GM15510 (cell line): ENCODE results near the gene DCAF5.

ENCODE experiments used
- POLR2A ChIP-seq: IDR thresholded peaks from 3 replicates; pipeline ENCODE4 v1.6.1; 2011; ENCODE audit warnings: borderline replicate concordance; ENCODE audit not compliant: insufficient read length; ENCODE audit errors: extremely low read depth

The DCAF5 gene, protein sequence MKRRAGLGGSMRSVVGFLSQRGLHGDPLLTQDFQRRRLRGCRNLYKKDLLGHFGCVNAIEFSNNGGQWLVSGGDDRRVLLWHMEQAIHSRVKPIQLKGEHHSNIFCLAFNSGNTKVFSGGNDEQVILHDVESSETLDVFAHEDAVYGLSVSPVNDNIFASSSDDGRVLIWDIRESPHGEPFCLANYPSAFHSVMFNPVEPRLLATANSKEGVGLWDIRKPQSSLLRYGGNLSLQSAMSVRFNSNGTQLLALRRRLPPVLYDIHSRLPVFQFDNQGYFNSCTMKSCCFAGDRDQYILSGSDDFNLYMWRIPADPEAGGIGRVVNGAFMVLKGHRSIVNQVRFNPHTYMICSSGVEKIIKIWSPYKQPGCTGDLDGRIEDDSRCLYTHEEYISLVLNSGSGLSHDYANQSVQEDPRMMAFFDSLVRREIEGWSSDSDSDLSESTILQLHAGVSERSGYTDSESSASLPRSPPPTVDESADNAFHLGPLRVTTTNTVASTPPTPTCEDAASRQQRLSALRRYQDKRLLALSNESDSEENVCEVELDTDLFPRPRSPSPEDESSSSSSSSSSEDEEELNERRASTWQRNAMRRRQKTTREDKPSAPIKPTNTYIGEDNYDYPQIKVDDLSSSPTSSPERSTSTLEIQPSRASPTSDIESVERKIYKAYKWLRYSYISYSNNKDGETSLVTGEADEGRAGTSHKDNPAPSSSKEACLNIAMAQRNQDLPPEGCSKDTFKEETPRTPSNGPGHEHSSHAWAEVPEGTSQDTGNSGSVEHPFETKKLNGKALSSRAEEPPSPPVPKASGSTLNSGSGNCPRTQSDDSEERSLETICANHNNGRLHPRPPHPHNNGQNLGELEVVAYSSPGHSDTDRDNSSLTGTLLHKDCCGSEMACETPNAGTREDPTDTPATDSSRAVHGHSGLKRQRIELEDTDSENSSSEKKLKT

DNA sequence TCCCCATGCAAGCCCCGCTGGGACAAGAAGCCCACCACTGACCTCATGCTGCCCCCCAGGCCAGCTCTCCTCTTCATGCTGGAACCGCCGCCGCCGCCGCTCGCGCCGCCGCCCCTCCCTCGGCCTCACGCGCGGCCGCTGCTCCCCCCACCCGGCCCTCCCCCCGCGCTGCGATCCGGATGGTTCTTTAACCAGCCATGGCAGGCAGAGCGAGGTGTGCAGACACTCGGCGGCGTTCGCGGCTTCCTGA is at the start of gene DCAF5:
DCAF5 (minus strand) TSS at position 218 of the 250 bp plus-strand sequence; CDS start at position 77, 141 bp downstream.
- TF ChIP-seq POLR2A: no peak

DNA sequence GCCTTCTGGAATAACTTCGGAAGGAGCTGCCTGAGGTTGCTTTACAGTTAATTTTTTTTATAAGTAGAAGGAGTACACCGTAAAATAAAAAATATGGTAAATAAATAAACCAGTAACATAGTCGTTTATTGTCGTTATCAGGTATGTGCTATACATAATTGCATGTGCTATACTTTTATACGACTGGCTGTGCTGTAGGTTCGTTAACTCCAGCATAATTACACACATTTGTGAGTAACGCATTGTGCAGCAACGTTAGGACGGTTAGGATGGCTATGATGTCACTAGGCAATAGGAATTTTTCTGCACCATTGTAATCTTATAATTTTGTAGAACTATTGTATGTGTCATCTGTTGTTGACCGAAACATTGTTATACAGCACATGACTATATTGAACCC is 46.9 kb upstream of the DCAF5 start:
- no peak for TF ChIP-seq POLR2A

DNA sequence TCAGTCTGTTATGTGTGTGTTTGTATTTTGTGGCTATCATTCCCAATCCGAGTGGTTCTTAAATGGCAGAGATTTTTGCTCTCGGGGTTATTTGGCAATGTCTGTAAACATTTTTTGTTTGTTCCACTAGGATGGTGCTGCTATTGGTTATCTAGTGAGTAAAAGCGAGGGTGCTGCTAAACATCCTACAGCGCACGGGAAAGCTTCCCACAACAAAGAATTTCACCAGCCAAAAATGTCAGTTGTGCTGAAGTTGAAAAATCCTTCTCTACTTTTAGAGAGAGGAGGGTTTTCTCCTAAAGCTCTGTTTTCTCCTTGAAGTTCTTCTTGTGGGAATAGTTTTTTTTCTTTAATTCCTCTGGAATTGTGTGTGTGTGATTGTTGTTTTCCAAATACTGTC is 40.8 kb upstream of the DCAF5 start:
- TF ChIP-seq POLR2A: no peak

DNA sequence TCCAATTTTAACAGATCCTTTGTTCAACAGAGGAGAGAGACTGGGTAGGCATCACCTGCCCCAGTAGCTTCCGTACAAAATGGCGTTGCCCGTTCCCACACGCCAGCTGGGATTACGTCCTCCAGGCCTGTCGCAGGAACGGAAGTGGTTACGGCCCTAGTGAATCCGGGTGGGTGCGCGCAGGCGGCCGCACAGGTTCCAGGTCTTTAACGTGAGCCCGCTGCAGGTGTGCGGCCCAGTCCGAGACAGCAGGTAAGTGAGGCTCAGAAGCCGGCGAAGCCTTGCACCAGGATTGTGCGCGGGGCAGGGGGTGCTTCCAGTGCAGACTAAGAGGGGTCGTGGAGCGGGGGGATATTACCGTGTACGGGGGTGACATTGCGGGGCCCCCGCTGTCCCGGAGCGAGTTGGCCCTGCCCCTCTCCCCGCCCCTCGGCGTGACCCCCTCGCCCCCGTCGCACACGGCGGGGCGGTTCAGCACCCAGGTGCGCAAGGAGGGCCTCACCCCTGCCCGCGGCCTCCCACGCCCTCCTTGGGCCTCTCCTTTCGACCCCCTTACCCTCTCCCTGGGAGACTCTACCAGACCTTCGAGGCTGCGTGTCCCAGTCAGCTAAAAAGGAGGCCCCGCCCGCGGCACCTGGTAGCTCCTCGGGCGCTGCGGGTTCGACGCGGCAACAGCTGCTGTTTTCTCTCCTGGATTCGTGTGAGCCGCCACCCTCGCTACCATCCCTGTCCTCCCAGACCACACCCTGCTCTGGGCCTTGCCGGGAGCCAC is 38.6 kb upstream of the DCAF5 start, which contains the start of gene EXD2:
EXD2 (plus strand) TSS at position 159 of the 772 bp plus-strand sequence. CDS start 17,973 bp downstream, outside the sequence.
- peak; percentile 43 for TF ChIP-seq POLR2A

DNA sequence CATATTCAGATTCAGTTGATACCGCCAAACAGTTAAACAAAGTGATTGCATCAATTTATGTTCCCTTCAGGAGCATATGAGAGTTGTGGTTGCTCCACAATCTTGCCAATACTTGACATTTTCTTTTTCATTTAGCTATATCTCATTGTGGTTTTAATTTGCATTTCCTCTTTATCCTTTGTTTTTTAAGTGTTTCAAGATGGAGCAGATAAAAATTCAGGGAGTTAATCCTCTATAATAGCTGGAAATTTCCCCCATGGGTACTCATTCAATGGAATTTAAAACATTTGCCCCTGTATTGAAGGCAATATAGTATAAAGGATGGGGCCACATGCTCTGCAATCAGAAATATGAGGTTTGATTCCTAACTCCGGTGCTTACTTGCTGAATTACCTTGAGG is 37.3 kb upstream of the DCAF5 start:
- no peak for TF ChIP-seq POLR2A

DNA sequence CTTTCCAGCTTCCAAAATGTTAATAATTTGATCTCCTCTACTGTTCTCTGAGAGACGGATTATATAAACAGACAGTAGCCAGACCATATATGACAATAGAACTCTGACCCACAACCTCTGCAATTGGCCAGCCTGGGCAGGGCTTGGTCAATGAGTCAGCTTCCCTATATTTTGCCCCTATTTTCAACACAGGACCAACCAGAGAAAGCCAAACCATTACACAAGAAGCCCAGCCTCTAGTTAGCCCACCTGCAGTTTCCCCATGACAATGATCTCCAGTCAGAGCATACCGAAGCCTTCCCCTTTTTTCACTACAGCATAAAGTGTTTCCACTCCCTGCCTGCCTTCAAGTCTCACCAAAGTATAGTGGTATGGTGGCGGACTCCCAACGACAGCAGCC is 30.8 kb upstream of the DCAF5 start:
- no peak for TF ChIP-seq POLR2A

DNA sequence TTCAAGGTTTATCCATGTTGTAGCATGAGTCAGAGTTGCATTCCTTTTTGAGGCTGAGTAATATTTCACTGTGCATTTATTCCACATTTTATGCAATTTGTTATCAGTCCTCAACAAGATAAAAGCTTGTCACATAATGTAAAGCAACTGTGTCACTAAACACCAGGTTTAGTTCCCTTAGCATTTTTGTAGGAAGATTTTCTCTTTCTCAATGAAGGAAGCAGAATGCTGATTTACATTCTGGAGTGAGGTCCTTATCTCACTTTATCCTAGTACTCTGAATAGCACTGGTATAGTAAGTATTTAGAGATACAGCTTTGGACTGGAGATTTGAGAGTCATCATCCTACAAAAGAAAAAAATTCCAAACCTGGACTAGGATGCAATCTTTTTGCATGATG is 28.6 kb upstream of the DCAF5 start:
- TF ChIP-seq POLR2A: no peak

DNA sequence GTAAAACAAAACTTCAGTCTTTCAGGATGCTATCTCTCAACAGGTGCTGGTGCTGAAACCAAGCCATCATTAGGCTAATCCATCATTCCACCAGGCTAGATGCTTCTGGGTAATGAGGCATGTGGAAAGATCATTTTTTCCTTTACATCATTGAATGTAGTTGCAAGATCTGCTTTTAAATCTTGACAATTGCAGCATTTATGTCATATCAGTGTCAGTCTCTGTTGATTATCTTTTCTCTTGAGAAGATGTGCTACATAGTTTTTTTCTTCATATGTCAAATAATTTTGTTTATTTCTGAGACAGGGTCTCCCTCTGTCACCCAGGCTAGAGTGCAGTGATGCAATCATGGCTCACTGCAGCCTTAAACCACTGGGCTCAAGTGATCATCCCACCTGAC is 22.2 kb upstream of the DCAF5 start:
- no peak for TF ChIP-seq POLR2A

DNA sequence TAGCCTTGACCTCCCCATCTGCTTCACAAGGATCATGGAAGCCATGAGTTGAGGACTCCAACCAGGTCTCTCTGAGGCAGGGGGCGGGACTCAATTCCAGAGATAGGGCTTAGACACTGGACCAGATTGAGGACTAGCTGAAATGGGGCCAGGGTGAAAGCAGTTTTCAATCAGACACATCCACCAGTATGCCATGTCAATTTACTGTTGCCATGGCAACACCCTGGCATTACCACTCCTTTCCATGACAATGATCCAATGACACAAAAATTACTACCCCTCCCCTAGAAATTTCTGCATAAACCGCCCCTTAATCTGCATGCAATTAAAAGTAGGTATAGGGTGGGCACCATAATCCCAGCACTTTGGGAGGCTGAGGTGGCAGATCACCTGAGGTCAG is 18.6 kb upstream of the DCAF5 start:
- no peak for TF ChIP-seq POLR2A

DNA sequence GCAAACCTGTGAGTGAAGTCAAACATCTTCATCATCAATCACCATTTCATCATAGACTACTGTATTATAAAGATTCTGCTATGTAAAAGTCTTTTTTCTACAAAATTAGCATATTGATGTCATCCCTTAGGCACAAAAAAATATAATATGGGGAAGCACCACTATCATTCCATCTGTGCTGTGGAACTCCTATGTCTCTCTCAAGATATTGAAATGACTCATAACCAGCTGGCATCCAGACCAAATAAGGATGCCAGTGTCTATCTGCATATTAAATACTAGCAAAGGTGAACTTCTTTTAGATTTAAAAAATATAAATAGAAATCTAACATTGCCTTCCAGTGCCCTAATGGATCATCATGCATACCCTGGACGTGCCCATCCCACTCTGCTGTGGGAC is 17.9 kb upstream of the DCAF5 start:
- no peak for TF ChIP-seq POLR2A

DNA sequence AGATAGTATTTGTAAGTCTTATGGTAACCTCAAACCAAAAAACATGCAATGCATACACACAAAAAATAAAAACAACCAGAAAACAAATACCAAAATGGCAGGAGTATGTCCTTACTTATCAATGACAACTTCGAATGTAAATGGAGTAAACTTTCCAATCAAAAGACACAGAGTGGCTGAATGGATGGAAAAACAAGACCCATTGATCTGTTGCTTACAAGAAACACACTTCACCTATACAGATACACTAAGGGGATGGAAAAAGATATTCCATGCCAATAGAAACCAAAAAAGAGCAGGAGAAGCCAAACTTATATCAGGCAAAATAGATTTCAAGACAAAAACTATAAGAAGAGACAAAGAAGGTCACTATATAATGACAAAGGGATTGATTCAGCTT is 8.7 kb upstream of the DCAF5 start:
- no peak for TF ChIP-seq POLR2A

DNA sequence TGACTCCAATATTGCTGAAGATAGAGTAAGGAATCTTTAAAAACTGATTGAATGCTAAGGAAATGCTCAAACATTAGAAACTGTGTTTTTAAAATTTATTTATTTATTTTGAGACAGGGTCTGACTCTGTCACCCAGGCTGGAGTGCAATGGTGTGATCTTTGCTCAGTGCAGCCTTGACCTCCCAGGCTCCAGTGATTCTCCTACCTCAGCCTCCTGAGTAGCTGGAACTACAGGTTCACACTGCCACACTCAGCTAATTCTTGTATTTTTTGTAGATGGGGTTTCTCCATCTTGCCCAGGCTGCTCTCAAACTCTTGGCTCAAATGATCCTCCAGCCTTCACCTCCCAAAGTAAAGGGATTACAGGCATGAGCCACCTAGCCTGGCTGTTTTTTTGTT is 3.3 kb upstream of the DCAF5 start:
- no peak for TF ChIP-seq POLR2A

DNA sequence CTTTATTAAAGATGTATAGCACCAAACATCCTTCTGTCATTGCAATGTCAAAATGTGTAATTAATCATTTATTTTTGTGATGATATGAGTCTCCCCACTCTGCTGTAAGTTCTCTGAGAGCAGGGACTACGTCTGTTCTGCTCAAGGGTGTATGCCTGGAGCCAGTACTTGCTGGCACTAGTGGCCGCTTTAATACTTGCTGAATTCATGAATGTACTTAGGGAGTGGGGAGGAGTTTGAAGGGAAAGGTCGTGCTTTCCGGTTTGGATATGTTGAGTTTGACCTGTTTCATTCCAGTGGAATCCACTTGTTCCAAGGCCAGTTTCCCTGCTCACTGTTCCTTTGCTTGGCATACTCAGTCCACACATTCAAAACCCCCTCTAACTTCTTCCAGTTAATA is 1.9 kb upstream of the DCAF5 start:
- no peak for TF ChIP-seq POLR2A

DNA sequence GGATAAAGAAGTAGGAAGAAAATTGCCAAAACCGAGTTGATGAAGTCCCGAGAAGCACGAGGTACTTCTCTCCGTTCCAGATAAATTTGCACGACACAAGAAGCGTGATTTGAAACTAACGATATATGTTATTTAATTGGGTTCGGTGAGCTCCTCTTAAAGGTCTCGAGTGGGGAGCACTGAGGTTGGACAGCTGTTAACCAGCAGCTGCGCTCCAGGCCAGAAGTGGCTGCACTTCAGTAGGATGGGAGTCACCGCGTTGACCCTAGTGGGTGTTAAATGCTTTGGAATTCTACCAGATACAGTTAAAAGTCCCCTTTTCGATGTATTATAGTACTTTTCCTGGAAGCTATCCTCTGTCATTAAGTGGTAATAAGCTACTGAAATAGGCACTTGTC is 953 bp upstream of the DCAF5 start:
- TF ChIP-seq POLR2A: no peak
